HG03095 (cell line): ENCODE measurements around the gene MRTO4.
"Not testable (repeated sequence)": the region's sequence is repeated elsewhere in the genome, so short reads cannot be mapped to it uniquely, and the experiment has no call there.

ENCODE experiments used
- ATAC-seq: cut with Tn5 transposase; IDR thresholded peaks from one replicate; pipeline ENCODE4 v1.9.1; 2021; ENCODE audit warnings: moderate library complexity; ENCODE audit not compliant: unreplicated experiment

MRTO4 gene

DNA sequence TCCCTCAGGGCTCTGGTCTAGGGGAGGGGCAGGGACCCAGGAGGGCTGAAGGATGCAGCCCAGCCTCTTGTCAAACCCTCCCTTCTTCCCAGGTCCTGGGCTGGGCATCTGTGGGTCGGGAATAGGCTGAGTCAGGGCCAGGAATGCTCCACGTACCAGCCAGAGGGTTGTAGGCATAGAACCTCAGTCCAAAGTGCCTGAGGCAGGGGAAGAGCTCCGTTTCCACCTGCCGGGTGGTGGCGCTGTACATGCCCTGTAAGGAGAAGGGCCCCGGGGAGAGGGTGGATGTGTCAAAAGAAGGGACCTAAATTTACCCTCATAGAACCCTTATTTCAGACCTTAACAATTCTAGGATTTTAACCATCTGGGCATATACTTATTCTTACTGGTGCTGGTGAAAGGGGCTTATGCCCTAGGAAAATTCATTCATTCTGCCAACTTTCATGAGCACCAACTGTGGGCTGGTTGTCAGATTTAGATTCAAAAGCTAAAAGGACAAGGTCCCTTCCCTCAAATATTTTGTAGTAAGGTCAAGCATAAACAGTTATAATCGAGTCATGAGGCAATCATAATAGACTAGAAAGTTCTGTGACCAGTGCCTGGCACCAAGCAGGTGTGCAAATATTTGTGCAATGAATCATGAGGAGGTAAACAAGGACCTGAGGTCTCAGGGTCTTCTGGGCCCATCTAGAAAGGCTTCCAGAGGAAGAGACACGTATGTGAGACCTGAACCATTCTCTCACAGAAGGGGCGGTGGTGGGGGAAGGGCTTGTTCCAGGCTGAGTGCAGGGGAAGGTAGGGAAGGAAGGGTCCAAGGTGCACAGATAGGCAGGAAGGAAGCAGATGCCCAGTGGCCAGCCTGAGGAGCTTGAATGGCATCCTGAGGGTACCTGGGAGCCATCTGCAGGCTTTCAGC lies 18.1 kb downstream of the MRTO4 start:
- ATAC-seq = not testable (repeated sequence)

DNA sequence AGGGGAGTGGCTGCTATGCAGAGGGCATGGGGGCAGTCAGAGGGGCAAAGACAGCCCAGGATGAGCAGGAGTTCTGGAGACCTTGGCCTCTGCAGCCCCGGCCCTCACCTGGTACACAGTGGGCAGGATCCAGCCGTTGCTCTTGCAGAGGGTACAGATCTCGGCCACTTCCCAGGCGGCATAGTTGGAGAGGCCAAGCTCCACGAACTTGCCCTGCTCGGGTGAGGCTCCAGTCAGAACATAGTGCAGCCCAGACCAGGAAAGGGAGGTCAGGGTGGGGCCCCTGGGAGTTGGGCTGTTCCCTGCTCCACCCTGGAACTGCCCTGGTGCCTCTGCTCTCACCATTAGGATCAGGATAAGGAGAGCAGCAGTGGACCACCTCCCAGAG lies 18.7 kb downstream of the MRTO4 start:
- ATAC-seq = not testable (repeated sequence)

DNA sequence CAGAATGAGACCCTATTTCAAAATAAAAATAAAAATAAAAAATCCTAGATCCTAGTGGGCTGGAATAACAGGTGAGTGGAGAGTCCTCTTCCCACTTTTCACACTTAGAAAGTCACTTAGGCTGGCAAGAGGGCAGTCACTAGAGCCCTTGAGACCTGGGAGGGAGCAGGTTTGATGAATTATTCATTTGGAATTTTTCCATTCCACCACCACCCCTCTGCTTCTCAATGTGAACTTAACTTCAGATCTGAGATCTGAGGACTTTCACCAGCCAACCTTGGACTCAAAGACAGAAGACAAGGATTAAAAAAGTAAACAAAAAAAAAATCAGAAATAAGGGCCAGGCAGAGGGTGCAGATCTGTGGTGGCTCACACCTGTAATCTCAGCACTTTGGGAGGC lies 20.5 kb downstream of the MRTO4 start:
- no peak for ATAC-seq

DNA sequence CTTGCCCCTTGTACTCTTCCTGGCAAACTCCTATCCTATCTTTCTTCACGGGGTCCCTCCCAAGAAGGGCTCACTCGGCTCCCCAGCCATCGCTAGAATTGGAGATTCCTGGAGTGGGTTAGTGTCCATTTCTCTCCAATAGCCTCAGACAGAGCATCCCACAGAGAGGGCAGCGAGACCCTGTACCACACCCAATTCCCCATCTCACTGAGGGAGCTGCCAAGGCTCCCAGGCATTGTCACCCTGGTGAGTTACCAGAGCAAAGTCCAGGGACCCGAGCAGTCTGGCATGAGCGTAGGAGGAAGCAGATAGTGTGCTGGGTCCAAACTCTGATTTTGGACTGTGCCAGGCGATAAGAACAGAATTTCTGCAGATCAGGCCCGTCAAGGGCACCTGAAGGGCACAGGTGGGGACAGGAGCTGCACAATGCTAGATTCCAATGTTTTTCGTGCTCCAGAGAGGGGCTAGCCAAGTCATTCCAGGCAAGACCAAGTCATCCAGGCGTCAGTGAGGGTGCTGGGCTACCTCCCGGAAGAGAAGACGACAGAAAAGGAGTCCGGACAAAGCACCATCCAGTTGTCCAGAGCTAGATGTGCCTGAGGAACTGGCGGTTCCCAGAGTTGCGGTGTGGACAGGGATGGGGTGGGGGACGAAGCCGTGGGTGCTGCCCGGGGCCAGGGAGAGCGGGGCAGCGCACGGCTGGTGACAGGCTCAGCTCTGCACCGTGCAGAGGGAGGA lies 21.7 kb downstream of the MRTO4 start:
- ATAC-seq = no peak

DNA sequence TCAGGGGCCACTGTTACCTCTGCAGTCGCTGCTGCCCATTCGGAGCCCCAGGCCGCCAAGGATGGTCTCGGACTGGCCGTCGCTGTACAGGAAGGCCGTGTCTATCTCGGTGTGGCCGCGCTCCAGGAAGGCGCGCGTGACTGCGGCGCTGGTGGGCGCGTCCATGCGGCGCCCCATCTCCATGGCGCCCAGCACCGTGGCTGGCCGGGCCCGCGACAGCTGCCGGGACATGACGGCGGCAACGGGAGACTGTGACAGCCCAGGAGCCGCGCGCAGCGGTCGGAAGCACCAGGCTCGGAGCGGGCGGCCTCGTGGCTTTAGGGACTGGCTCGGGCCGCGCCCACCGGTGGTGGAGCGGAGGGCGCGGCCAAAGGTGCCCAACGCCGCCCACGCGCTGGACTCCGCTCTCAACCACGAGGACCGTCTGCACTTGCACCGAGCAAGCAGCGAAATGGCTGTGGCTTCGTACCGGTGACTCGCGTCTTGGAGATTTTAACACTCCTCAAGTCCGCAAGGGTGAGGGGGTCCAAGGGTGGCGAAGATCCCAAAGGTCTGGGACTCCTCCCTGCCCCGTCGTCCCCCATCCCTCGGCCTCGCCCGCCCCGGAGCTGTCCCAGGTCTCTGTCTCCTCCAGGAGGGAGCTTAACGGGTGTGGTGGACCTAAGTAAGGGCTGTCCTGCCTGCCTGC lies 22.4 kb downstream of the MRTO4 start:
- ATAC-seq = not testable (repeated sequence)

DNA sequence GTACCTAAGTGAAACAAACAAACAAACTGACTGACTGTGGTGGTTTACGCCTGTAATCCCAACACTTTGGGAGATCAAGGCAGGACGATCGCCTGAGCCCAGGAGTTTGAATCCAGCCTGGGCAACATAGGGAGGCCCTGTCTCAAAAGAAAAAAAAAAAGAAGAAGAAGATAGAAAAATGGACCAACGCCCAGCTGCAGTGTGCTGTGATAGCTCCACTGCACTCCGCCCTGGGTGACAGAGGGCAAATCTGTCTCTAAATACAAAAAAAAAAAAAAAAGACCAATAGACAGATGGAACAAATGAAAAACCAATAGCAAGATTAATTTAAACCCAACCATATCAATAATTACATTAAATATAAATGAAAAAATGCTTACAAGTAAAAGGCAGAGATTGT lies 23.0 kb downstream of the MRTO4 start:
- no peak for ATAC-seq

DNA sequence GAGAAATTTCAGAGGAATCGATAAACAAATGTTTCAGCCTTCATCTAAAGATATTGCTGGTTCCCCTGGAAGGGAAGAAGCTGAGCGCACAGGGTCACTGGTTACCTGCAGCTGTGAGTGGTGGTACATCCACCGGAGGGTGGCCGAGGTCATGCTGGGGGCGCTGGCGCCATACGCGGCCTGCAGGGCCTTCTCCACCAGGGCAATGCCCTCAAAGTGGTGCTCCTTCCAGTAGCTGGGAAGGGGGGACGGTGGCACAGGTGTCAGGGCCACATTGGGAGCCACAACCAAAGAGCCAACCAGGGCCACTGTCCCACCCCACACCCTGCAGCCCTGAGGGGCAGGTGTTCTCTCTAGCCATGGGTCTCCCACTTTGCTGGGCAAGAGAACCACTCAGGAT lies 32.3 kb downstream of the MRTO4 start:
- no peak for ATAC-seq

DNA sequence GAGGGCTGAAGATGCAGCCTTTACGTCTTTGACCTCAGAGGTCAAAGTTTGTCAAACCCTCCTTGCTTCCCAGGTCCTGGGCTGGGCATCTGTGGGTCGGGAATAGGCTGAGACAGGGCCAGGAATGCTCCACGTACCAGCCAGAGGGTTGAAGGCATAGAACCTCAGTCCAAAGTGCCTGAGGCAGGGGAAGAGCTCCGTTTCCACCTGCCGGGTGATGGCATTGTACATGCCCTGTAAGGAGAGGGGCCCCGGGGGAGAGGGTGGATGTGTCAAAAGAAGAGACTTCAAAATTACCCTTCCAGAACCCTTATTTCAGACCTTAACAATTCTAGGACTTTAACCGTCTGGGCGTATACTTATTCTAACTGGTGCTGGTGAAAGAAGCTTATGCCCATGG lies 33.3 kb downstream of the MRTO4 start:
- ATAC-seq = no peak

DNA sequence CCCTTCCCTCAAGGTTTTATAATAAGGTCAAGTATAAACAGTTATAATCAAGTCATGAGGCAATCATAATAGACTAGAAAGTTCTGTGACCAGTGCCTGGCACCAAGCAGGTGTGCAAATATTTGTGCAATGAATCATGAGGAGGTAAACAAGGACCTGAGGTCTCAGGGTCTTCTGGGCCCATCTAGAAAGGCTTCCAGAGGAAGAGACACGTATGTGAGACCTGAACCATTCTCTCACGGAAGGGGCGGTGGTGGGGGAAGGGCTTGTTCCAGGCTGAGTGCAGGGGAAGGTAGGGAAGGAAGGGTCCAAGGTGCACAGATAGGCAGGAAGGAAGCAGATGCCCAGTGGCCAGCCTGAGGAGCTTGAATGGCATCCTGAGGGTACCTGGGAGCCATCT lies 33.8 kb downstream of the MRTO4 start:
- not testable (repeated sequence) for ATAC-seq

DNA sequence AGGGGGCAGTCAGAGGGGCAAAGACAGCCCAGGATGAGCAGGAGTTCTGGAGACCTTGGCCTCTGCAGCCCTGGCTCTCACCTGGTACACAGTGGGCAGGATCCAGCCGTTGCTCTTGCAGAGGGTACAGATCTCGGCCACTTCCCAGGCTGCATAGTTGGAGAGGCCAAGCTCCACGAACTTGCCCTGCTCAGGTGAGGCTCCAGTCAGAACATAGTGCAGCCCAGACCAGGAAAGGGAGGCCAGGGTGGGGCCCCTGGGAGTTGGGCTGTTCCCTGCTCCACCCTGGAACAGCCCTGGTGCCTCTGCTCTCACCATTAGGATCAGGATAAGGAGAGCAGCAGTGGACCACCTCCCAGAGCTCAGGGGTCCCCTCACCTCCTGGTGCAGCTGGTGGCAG lies 34.2 kb downstream of the MRTO4 start:
- ATAC-seq = not testable (repeated sequence)

DNA sequence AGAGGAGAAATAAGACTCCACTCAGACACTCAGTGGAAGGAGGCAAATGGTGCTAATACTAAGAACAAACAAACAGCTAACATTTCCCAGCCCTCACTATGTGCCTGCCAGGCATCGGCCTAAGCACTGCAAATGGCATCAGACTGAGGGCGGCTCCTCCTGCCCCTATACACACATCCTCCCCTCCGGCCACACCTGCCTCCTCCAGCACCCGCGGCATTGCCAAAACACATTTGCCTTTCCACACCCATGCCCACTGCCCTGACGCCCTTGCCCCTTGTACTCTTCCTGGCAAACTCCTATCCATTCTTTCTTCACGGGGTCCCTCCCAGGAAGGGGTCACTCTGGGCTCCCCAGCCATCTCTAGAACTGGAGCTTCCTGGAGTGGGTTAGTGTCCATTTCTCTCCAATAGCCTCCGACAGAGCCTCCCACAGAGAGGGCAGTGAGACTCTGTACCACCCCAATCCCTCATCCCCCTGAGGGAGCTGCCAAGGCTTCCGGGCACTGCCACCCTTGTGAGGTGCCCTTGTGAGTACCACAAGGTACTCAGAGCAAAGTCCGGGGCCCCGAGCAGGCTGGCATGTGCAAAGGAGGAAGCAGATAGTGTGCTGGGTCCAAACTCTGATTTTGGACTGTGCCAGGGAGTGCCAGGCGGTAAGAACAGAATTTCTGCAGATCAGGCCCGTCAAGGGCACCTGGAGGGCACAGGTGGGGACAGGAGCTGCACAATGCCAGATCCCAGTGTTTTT lies 36.0 kb downstream of the MRTO4 start:
- ATAC-seq = no peak

DNA sequence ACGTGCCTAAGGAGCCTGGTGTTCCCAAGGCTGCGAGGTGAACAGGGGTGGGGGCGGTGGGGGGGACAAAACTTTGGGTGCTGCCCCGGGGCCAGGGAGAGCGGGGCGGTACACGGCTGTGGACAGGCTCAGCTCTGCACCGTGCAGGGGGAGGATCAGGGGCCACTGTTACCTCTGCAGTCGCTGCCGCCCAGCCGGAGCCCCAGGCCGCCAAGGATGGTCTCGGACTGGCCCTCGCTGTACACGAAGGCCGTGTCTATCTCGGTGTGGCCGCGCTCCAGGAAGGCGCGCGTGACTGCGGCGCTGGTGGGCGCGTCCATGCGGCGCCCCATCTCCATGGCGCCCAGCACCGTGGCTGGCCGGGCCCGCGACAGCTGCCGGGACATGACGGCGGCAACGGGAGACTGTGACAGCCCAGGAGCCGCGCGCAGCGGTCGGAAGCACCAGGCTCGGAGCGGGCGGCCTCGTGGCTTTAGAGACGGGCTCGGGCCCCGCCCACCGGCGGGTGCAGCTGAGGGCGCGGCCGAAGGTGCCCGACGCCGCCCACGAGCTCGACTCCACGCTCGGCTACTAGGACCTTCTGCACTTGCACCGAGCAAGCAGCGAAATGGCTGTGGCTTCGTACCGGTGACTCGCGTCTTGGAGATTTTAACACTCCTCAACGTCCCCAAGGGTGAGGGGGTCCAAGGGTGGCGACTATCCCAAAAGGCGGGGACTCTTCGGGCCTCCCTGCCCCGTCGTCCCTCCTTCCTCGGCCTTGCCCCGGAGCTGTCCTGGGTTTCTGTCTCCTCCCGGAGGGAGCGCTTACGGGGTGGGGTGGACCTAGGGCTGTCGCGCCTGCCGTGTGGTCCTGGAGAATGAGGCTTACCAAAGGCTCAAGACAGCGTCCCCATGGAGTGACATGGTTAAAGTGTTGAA lies 37.0 kb downstream of the MRTO4 start, which contains the start of gene AKR7A3:
Gene AKR7A3 (minus strand): TSS at position 447 of the 918 bp plus-strand sequence. CDS start 61 bp downstream, at position 386.
- ATAC-seq = not testable (repeated sequence)

DNA sequence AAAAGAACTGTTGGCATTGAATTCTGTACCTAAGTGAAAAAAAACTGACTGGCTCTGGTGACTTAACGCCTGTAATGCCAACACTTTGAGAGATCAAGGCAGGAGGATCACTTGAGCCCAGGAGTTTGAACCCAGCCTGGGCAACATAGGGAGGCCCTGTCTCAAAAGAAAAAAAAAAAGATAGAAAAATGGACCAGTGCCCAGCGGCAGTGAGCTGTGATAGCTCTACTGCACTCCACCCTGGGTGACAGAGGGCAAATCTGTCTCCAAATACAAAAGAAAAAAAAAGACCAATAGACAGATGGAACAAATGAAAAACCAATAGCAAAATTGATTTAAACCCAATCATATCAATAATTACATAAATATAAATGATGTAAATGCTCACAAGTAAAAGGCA lies 37.6 kb downstream of the MRTO4 start:
- ATAC-seq = no peak

DNA sequence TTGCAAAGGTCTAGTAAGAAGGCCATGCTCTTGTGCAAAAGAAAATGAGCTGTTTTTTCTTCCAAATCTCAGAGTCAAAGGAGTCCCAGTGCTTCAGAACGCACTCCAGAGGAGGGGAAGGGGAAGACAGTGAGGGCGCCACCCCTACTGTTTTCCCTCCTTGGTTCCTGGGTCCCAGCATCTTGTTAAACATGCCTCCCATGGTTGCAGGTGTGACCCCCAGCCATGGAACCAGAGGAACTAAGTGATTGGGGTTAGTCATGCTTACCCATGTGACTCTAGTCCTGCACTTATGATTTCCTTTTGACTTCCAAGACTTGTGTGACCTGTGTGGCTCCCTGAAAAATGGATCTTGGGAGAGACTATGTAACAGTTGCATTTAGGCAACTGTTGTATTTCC lies 43.0 kb downstream of the MRTO4 start:
- no peak for ATAC-seq

DNA sequence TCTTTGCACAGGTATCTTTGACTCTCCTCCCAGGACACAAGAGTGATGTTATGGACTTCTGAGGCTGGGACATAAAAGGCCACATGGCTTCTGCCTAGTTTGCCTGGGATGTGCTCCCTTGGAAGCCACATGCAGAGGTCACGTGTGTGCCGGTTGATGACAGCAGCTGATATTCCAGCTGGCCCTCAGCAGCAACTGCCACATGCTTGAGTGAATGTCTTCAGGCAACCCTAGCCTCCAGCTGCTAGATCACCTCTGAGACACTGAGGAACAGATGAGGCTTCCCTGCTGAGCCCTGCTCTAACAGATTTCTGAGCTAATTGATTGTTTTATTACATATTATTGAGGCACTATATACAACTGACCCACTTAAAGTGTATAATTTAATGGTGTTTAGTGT lies 48.6 kb downstream of the MRTO4 start:
- no peak for ATAC-seq

DNA sequence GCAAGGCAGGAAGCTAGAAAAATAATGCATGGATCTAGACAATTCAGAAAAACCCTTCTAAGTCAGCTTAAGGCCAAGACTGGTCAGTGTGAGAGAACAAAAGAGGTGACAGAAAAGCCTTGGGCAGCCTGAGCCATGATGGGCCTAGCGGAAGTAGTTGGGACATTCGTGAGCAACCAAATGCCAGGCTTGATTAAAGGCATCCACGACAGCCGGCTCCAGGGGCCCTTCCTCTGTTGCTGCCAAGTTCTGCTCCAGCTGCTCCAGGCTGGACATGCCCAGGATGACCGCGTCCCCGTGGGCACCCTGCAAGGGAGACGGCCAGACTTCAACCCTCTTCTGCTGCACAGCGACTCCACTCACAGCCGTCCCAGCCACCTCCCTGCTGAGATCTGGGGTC lies 52.5 kb downstream of the MRTO4 start:
- not testable (repeated sequence) for ATAC-seq

DNA sequence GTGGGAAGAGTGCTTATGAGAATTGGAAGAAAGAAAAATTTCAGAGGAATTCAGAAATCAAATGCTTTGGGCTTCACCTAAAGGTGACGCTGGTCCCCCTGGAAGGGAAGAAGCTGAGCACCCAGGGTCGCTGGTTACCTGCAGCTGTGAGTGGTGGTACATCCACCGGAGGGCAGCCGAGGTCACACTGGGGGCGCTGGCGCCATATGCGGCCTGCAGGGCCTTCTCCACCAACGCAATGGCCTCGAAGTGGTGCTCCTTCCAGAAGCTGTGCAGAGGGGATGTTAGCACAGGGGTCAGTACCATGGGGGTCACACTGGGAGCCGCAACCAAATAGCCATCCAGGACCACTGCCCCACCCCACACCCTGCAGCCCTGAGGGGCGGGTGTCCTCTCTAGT lies 54.3 kb downstream of the MRTO4 start:
- no peak for ATAC-seq

DNA sequence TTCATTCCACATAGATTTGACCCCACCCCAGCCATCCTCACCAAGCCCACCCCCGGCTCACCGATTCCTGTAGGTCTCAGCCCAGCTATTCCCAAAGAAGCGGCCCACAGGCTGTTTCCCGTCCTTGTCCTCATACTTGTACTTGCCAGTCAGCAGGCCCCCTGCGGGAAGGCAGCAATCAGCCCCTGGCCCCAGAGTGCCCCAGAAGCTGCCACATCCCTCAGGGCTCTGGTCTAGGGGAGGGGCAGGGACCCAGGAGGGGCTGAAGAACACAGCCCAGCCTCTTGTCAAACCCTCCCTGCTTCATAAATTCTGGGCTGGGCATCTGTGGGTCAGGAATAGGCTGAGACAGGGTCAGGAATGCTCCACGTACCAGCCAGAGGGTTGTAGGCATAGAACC lies 55.3 kb downstream of the MRTO4 start:
- ATAC-seq = no peak

DNA sequence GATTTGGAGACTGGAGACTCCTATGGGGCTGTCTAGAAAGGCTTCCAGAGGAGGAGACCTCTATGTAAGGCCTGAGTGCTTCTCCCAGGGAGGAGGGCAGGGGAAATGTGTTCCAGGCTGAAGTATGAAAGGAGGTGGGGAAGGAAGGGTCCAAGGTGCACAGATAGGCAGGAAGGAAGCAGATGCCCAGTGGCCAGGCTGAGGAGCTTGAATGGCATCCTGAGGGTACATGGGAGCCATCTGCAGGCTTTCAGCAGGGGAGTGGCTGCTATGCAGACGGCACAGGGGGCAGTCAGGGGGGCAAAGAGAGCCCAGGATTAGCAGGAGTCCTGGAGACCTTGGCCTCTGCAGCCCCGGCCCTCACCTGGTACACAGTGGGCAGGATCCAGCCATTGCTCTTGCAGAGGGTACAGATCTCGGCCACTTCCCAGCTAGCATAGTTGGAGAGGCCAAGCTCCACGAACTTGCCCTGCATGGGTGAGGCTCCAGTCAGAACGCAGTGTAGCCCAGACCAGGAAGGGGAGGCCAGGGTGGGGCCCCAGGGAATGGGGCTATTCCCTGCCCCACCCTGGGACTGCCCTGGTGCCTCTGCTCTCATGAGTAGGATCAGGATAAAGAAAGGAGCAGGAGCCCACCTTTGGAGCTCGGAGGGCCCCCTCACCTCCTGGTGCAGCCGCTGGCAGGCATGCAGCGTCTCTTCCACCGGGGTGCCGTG lies 56.3 kb downstream of the MRTO4 start:
- no peak for ATAC-seq
